HepG2 (cell line): Measurements from ENCODE around the gene TJP1. TPM values are rescaled to one million over a fixed set of nuclear protein-coding genes. Genes with fewer than 3 reads are reported as not detected.

Experiments used
- PRDM4 ChIP-seq: sonication (generic); formaldehyde crosslinking; IDR thresholded peaks from 2 replicates; pipeline ENCODE4 v1.9.0; 2021; ENCODE audit warnings: missing genetic modification reagents, borderline replicate concordance
- ZNF18 ChIP-seq: sonication (generic); formaldehyde crosslinking; IDR thresholded peaks from 2 replicates; pipeline ENCODE4 v1.8.0; 2022; ENCODE audit warnings: mild to moderate bottlenecking, missing genetic modification reagents; ENCODE audit not compliant: insufficient replicate concordance
- ZNF841 ChIP-seq: sonication (generic); formaldehyde crosslinking; IDR thresholded peaks from 2 replicates; pipeline ENCODE4 v1.8.1; 2023; ENCODE audit warnings: missing genetic modification reagents, borderline replicate concordance
- polyA plus RNA-seq, 8 experiments: library from polyadenylated mRNA; depleted of rRNA in 3 of 8; stranded (reverse) in 7 of 8; unstranded in 1 of 8; fragments of >200 nt; fragmentation: Illumina TruSeq in 4 of 8; extraction: Trizol in 4 of 8; gene quantifications; 2 replicates each; pipeline versions ENCODE4 v1.2.1 to v1.2.3, GENCODE V29; 2011 to 2016; ENCODE audit warnings: low read depth in 4 of 8, missing spikeins in 1 of 8, mixed read lengths in 1 of 8; ENCODE audit not compliant: insufficient read depth in 1 of 8
- total RNA-seq, 5 experiments: library from RNA; depleted of rRNA; stranded (reverse); fragments of >200 nt; fragmentation: Illumina TruSeq; extraction: Trizol; gene quantifications; 2 replicates each; pipeline ENCODE4 v1.2.3, GENCODE V29; 2016; ENCODE audit warnings: low read depth in 1 of 5
- TF ChIP-seq, protein P1 (sequence below): sonication (generic); formaldehyde crosslinking; conservative IDR thresholded peaks from 2 replicates; pipeline ENCODE4 v1.4.0; 2020; ENCODE audit warnings: missing genetic modification reagents
- TF ChIP-seq, protein P2 (sequence below): sonication (generic); formaldehyde crosslinking; IDR thresholded peaks from 2 replicates; pipeline ENCODE4 v1.4.0; 2020; ENCODE audit warnings: mild to moderate bottlenecking, missing genetic modification reagents

The TJP1 gene
- total and polyA plus RNA-seq, 2 of the 13 experiments (the other 11 are each of a cell fraction or from before 2014, with no cell fraction given): 25.9 to 27.1 TPM

- TF ChIP-seq, protein P1, sequence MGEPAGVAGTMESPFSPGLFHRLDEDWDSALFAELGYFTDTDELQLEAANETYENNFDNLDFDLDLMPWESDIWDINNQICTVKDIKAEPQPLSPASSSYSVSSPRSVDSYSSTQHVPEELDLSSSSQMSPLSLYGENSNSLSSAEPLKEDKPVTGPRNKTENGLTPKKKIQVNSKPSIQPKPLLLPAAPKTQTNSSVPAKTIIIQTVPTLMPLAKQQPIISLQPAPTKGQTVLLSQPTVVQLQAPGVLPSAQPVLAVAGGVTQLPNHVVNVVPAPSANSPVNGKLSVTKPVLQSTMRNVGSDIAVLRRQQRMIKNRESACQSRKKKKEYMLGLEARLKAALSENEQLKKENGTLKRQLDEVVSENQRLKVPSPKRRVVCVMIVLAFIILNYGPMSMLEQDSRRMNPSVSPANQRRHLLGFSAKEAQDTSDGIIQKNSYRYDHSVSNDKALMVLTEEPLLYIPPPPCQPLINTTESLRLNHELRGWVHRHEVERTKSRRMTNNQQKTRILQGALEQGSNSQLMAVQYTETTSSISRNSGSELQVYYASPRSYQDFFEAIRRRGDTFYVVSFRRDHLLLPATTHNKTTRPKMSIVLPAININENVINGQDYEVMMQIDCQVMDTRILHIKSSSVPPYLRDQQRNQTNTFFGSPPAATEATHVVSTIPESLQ (CRISPR knock-in tag): no peak
- TF ChIP-seq ZNF841 (no peak), PRDM4 (no peak), ZNF18 (CRISPR knock-in tag) (no peak)
- TF ChIP-seq, protein P2, sequence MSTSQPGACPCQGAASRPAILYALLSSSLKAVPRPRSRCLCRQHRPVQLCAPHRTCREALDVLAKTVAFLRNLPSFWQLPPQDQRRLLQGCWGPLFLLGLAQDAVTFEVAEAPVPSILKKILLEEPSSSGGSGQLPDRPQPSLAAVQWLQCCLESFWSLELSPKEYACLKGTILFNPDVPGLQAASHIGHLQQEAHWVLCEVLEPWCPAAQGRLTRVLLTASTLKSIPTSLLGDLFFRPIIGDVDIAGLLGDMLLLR (CRISPR knock-in tag): no peak
Observed at GRCh38 chr15:29789871-29790270, 32.4 kb downstream of the TJP1 start (continued).
